ENCODE data around the gene RAB31. TPM values are rescaled to one million over a fixed set of nuclear protein-coding genes. Genes with fewer than 3 reads are reported as not detected.

RAB31 gene
- total and polyA plus RNA-seq, 2 of the 13 experiments (the other 11 are each of a cell fraction or from before 2014, with no cell fraction given), result 1.1 to 1.7 TPM

DNA sequence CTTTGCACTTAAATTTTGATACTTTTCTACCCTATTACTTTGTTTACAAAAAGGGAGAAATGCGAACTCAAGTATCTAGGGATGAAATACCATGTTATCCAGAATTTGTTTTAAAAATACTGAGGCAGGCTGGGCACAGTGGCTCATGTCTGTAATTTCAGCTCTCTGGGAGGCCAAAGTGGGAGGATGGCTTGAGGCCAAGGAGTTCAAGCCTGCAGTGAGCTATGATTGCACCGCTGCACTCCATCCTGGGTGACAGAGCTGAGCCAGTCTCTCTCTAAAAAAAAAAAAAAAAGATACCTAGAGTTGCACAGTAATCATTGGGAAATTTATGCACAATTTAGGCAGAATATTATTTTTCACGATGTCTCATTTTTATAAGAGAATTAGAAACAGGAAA is 193.3 kb downstream of the RAB31 start:
- intact Hi-C loops (cut with micrococcal nuclease; ENCODE audit: unreplicated experiment), result no loop called here
- WGBS (ENCODE audit: low lambda C conversion rate), result 65% methylated on average over 3 of the region's 3 CpGs
- Histone ChIP-seq H3K4me1 (ENCODE audit: insufficient read depth, low read length) (peaks cover 31% of the 10 kb centered on the region), H3K79me2 (ENCODE audit: insufficient read depth, low read length) (no peaks in the 10 kb centered on the region), H3K4me3 (replicated peaks in 1 of 3; ENCODE audit: insufficient read depth in 1 of 3, low read depth in 2 of 3, low read length in 3 of 3) (no peak overlapping the region), H3K27me3 (ENCODE audit: control insufficient read depth in 1 of 2, insufficient read depth in 2 of 2, low read length in 2 of 2) (no peaks in the 10 kb centered on the region), H3K9ac (ENCODE audit: insufficient read depth, low read depth, low read length) (no peak overlapping the region), H2AFZ (ENCODE audit: low read length) (no peak overlapping the region), H4K20me1 (ENCODE audit: insufficient read depth, low read length) (no peaks in the 10 kb centered on the region), H3K27ac (ENCODE audit: extremely low read length, insufficient read depth, low read length) (no peak overlapping the region), H3K9me3 (ENCODE audit: low read length) (no peaks in the 10 kb centered on the region), H3K4me2 (ENCODE audit: low read depth, low read length) (no peak overlapping the region), H3K36me3 (replicated peaks in 1 of 2; ENCODE audit: control insufficient read depth in 1 of 2, insufficient read depth in 2 of 2, low read length in 2 of 2) (no peaks in the 10 kb centered on the region)
- no peak for DNase-seq (ENCODE audit: low spot score)
- CTCF ChIA-PET (ENCODE audit: low intra/inter-chr PET ratio, low total read pairs), result no interaction called here
- no peak for ATAC-seq
- POLR2A ChIA-PET, result interaction anchor here (2.1 kb wide), 1 partner anchor 12 kb away, joined by 6 read pairs; the partner anchor contains the start of gene VAPA
- in situ Hi-C loops (cut with HindIII; ENCODE audit: extremely low pct_ligation_motif_present, low pct_unique_long_range_greater_than_20kb), result no loop called here
- FAIRE-seq, result no peak
- TF ChIP-seq KLF15 (CRISPR knock-in tag; IDR thresholded peaks at IDR 0.05; ENCODE audit: borderline replicate concordance), result no peak
- no peak for TF ChIP-seq CEBPG (CRISPR knock-in tag; IDR thresholded peaks at IDR 0.05)
- TF ChIP-seq, protein P1, sequence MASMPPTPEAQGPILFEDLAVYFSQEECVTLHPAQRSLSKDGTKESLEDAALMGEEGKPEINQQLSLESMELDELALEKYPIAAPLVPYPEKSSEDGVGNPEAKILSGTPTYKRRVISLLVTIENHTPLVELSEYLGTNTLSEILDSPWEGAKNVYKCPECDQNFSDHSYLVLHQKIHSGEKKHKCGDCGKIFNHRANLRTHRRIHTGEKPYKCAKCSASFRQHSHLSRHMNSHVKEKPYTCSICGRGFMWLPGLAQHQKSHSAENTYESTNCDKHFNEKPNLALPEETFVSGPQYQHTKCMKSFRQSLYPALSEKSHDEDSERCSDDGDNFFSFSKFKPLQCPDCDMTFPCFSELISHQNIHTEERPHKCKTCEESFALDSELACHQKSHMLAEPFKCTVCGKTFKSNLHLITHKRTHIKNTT (CRISPR knock-in tag; IDR thresholded peaks at IDR 0.05), result no peak
- TF ChIP-seq RFX1 (IDR thresholded peaks at IDR 0.05), result no peak
- no peak for TF ChIP-seq DNMT1 (CRISPR knock-in tag; IDR thresholded peaks at IDR 0.05)
- TF ChIP-seq, protein P2, sequence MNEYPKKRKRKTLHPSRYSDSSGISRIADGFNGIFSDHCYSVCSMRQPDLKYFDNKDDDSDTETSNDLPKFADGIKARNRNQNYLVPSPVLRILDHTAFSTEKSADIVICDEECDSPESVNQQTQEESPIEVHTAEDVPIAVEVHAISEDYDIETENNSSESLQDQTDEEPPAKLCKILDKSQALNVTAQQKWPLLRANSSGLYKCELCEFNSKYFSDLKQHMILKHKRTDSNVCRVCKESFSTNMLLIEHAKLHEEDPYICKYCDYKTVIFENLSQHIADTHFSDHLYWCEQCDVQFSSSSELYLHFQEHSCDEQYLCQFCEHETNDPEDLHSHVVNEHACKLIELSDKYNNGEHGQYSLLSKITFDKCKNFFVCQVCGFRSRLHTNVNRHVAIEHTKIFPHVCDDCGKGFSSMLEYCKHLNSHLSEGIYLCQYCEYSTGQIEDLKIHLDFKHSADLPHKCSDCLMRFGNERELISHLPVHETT (CRISPR knock-in tag; conservative IDR thresholded peaks at IDR 0.05), result no peak
- TF ChIP-seq, protein P3, sequence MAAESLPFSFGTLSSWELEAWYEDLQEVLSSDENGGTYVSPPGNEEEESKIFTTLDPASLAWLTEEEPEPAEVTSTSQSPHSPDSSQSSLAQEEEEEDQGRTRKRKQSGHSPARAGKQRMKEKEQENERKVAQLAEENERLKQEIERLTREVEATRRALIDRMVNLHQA (CRISPR knock-in tag; IDR thresholded peaks at IDR 0.05), result no peak
- TF ChIP-seq MIER3 (CRISPR knock-in tag; IDR thresholded peaks at IDR 0.05; ENCODE audit: borderline replicate concordance), result no peak
- TF ChIP-seq RAD21 (CRISPR knock-in tag; IDR thresholded peaks at IDR 0.05), result no peak
- TF ChIP-seq IKZF1 (IDR thresholded peaks at IDR 0.05), result no peak
- TF ChIP-seq NR1H2 (CRISPR knock-in tag; IDR thresholded peaks at IDR 0.05; ENCODE audit: borderline replicate concordance, low read depth), result no peak
- BruUV-seq (replicated peaks), result no TSS peak
